A549 (cell line): ENCODE data around the gene ZNF30. TPM values are rescaled to one million over a fixed set of nuclear protein-coding genes. Genes with fewer than 3 reads are reported as not detected.
A peak's percentile ranks its signal among the peaks of the same experiment; 100 is the strongest.

Source experiments
- ATAC-seq, 2 experiments: fragments of 200-7000 bp in 1 of 2; fragments of >200 bp in 1 of 2; cut with Nextera tagmentation in 1 of 2; cut with Tn5 transposase in 1 of 2; 3 replicates each; pipeline versions ENCODE4 v1.8.0 to v1.9.1; 2018 to 2020; ENCODE audit warnings: mild to moderate bottlenecking in 1 of 2, moderate library complexity in 1 of 2
- CTCF ChIA-PET: fragments of 300-600 bp; sonication (Branson Sonifier 250); formaldehyde crosslinking; extraction: SDS; loops from one replicate; lab custom pipeline; 2021; ENCODE audit warnings: antibody characterized with exemption, inconsistent platforms; lab: Yijun Ruan, JAX
- POLR2A ChIA-PET: fragments of 350-600 bp; formaldehyde crosslinking; extraction: SDS; loops from one replicate; lab custom pipeline; 2021; ENCODE audit warnings: antibody characterized with exemption, inconsistent platforms; lab: Yijun Ruan, JAX
- DNase-seq, 2 experiments: peaks; one replicate each; pipeline versions ENCODE4 v3.0.0 to v3.0.0-alpha.2; 2011 to 2016; ENCODE audit warnings: low read depth in 1 of 2, low spot score in 1 of 2
- FAIRE-seq: peaks from 2 replicates; lab custom pipeline; 2011; peaks lifted over from hg19 to GRCh38; lab: Jason Lieb, UNC
- H3K27ac ChIP-seq, 2 experiments: fragments of >200 bp; sonication (Bioruptor Twin); formaldehyde crosslinking; 3 replicates each; pipeline ENCODE4 v1.5.1; 2016 to 2017
- H3K4me1 ChIP-seq: fragments of >200 bp; sonication (Bioruptor Twin); formaldehyde crosslinking; 3 replicates; pipeline ENCODE4 v1.6.1; 2016
- H3K4me2 ChIP-seq: fragments of >200 bp; sonication (Bioruptor Twin); formaldehyde crosslinking; 3 replicates; pipeline ENCODE4 v1.6.1; 2016
- H3K4me3 ChIP-seq: fragments of >200 bp; sonication (Bioruptor Twin); formaldehyde crosslinking; 3 replicates; pipeline ENCODE4 v1.5.1; 2016
- H3K9me3 ChIP-seq: fragments of >200 bp; sonication (Bioruptor Twin); formaldehyde crosslinking; 3 replicates; pipeline ENCODE4 v1.6.1; 2016
- CBX2 ChIP-seq: fragments of 200-600 bp; sonication (generic); IDR thresholded peaks from 2 replicates; pipeline ENCODE4 v1.6.1; 2016; ENCODE audit warnings: low read depth, mild to moderate bottlenecking, borderline replicate concordance
- ESRRA ChIP-seq: fragments of 150-350 bp; IDR thresholded peaks from 2 replicates; pipeline ENCODE4 v1.6.1; 2014; ENCODE audit warnings: mild to moderate bottlenecking, low read length, borderline replicate concordance
- FOSL2 ChIP-seq, 2 experiments: fragments of 450-650 bp in 1 of 2; fragments of >200 bp in 1 of 2; sonication (Bioruptor Twin) in 1 of 2; formaldehyde crosslinking; IDR thresholded peaks; 2 replicates each; pipeline versions ENCODE4 v1.5.0 to v1.6.1; 2016 to 2020; ENCODE audit warnings: mild to moderate bottlenecking in 1 of 2, moderate library complexity in 1 of 2
- HDAC2 ChIP-seq: fragments of 200-600 bp; sonication (generic); IDR thresholded peaks from 2 replicates; pipeline ENCODE4 v1.6.1; 2016
- JUN ChIP-seq, 2 experiments: fragments of >200 bp; sonication (Bioruptor Twin); formaldehyde crosslinking; IDR thresholded peaks; 2 replicates in 1 of 2; 3 replicates in 1 of 2; pipeline ENCODE4 v1.6.1; 2016 to 2017
- KDM1A ChIP-seq: fragments of 200-600 bp; sonication (generic); IDR thresholded peaks from 2 replicates; pipeline ENCODE4 v1.6.1; 2016; ENCODE audit warnings: low read depth, mild to moderate bottlenecking
- KDM5A ChIP-seq: fragments of 200-600 bp; sonication (generic); IDR thresholded peaks from 2 replicates; pipeline ENCODE4 v1.6.1; 2016; ENCODE audit warnings: antibody characterized with exemption, mild to moderate bottlenecking
- MYC ChIP-seq: IDR thresholded peaks from 2 replicates; pipeline ENCODE4 v1.6.1; 2012; ENCODE audit warnings: mild to moderate bottlenecking, inconsistent platforms, low read length, improper control_type of control experiment, borderline replicate concordance
- NR3C1 ChIP-seq: fragments of >200 bp; sonication (Bioruptor Twin); formaldehyde crosslinking; IDR thresholded peaks from 3 replicates; pipeline ENCODE4 v1.6.1; 2017
- PHF8 ChIP-seq: fragments of 200-600 bp; sonication (generic); IDR thresholded peaks from 2 replicates; pipeline ENCODE4 v1.6.1; 2016; ENCODE audit warnings: low read depth, mild to moderate bottlenecking, antibody characterized with exemption, moderate library complexity, borderline replicate concordance
- POLR2AphosphoS2 ChIP-seq: conservative IDR thresholded peaks from 2 replicates; pipeline ENCODE4 v1.6.1; 2012; ENCODE audit warnings: low read length, improper control_type of control experiment, inconsistent platforms
- RARB ChIP-seq: fragments of 250-450 bp; sonication (Bioruptor Pico); IDR thresholded peaks from 2 replicates; pipeline ENCODE4 v1.8.0; 2021; ENCODE audit warnings: mild to moderate bottlenecking, moderate library complexity
- RCOR1 ChIP-seq: fragments of 150-350 bp; IDR thresholded peaks from 2 replicates; pipeline ENCODE4 v1.6.1; 2014; ENCODE audit warnings: antibody characterized with exemption, low read length, low read depth
- SMC3 ChIP-seq: fragments of >200 bp; sonication (Bioruptor Twin); formaldehyde crosslinking; IDR thresholded peaks from 3 replicates; pipeline ENCODE4 v1.6.1; 2018; ENCODE audit warnings: inconsistent platforms
- TP53 ChIP-seq: fragments of 250-450 bp; sonication (Bioruptor Pico); IDR thresholded peaks from 2 replicates; pipeline ENCODE4 v1.5.0; 2021; ENCODE audit warnings: mild to moderate bottlenecking, moderate library complexity
- ZC3H11A ChIP-seq: fragments of 450-650 bp; IDR thresholded peaks from 2 replicates; pipeline ENCODE4 v1.6.1; 2014; ENCODE audit warnings: antibody characterized with exemption, mild to moderate bottlenecking
- ZFP36 ChIP-seq: fragments of 450-650 bp; IDR thresholded peaks from 2 replicates; pipeline ENCODE4 v1.6.1; 2014; ENCODE audit warnings: borderline replicate concordance; ENCODE audit not compliant: partially characterized antibody
- ZSCAN20 ChIP-seq: fragments of 250-450 bp; sonication (Bioruptor Pico); IDR thresholded peaks from 2 replicates; pipeline ENCODE4 v1.8.0; 2022; ENCODE audit warnings: mild to moderate bottlenecking, moderate library complexity
- WGBS: methylation state at CpG from one replicate; pipeline ENCODE4 v1.1.6; 2017; ENCODE audit errors: missing lambda C conversion rate; 5-methylcytosine and 5-hydroxymethylcytosine counted together
- polyA plus RNA-seq, 4 experiments: library from polyadenylated mRNA; depleted of rRNA in 3 of 4; stranded (reverse); fragments of >200 nt; fragmentation: RNase III in 1 of 4; extraction: RNeasy Plus Mini Kit Qiagen cat#74134 plus additional on column Dnase treatment in 1 of 4; gene quantifications; 2 replicates in 3 of 4; 3 replicates in 1 of 4; pipeline ENCODE4 v1.2.3, GENCODE V29; 2011 to 2017
- TF ChIP-seq, protein P1 (sequence below): fragments of 150-350 bp; IDR thresholded peaks from 2 replicates; pipeline ENCODE4 v1.6.1; 2014; ENCODE audit warnings: low read depth, mild to moderate bottlenecking, low read length
- TF ChIP-seq, protein P2 (sequence below): IDR thresholded peaks from 2 replicates; pipeline ENCODE4 v1.6.1; 2012
- TF ChIP-seq, protein P3 (sequence below): fragments of 450-650 bp; IDR thresholded peaks from 2 replicates; pipeline ENCODE4 v1.6.1; 2014; ENCODE audit warnings: antibody characterized with exemption
- TF ChIP-seq, protein P4 (sequence below): IDR thresholded peaks from 2 replicates; pipeline ENCODE4 v1.6.1; 2012
- TF ChIP-seq, protein P5 (sequence below): fragments of 200-600 bp; sonication (generic); IDR thresholded peaks from 2 replicates; pipeline ENCODE4 v1.6.1; 2016; ENCODE audit warnings: antibody characterized with exemption, mild to moderate bottlenecking, moderate library complexity

Gene ZNF30
- polyA plus RNA-seq, 2 of the 4 experiments (the other 2 are of a cell fraction), result 5.4 to 9.4 TPM

DNA sequence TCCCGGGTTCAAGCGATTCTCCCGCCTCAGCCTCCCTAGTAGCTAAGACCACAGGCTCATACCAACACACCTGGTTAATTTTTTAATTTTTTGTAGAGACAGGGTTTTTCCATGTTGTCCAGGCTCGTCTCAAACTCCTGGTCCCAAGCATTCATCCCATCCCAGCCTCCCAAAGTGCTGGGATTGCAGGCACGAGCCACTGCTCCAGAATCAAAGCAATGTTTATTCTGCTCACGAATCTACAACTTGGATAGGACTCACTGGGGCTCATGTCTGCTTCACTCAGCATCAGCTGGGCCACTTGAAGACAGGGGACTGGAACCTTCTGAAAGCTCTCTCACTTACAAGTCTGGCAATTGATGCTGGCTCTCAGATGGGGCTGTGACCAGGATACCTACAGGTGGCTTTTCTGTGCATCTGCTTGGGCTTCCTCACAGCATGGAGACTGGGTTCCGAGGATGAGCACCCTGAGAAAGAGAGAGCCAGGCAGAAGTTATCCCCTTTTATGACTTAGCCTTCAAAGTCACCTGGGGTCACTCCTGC lies 45.5 kb downstream of the ZNF30 start:
- Histone ChIP-seq H3K4me3 (no peak overlapping the region), H3K27ac (no peak overlapping the region), H3K9me3 (peaks cover 42% of the 10 kb centered on the region), H3K4me1 (peaks cover 18% of the 10 kb centered on the region), H3K4me2 (no peak overlapping the region)
- ATAC-seq (no peak), DNase-seq (no peak), FAIRE-seq (no peak)
- POLR2A ChIA-PET, result interaction anchor here (0.9 to 2.7 kb wide), 6 partner anchors 27 to 56 kb away, joined by 3 to 13 read pairs (median 3); partner anchors contain the start of gene GRAMD1A
- TF ChIP-seq RCOR1 (no peak), NR3C1 (no peak), RARB (CRISPR knock-in tag) (no peak), ZSCAN20 (no peak), POLR2AphosphoS2 (no peak), ESRRA (no peak), MYC (no peak), JUN (IDR thresholded peaks at IDR 0.05) (no peak)
- TF ChIP-seq, protein P1, sequence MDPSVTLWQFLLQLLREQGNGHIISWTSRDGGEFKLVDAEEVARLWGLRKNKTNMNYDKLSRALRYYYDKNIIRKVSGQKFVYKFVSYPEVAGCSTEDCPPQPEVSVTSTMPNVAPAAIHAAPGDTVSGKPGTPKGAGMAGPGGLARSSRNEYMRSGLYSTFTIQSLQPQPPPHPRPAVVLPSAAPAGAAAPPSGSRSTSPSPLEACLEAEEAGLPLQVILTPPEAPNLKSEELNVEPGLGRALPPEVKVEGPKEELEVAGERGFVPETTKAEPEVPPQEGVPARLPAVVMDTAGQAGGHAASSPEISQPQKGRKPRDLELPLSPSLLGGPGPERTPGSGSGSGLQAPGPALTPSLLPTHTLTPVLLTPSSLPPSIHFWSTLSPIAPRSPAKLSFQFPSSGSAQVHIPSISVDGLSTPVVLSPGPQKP, result no peak
- TF ChIP-seq, protein P2, sequence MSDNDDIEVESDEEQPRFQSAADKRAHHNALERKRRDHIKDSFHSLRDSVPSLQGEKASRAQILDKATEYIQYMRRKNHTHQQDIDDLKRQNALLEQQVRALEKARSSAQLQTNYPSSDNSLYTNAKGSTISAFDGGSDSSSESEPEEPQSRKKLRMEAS, result no peak
- CTCF ChIA-PET, result interaction anchor here (0.6 to 61.4 kb wide), 43 partner anchors 9 to 332 kb away, joined by 3 to 1860 read pairs (median 6); partner anchors contain the start of genes FXYD5, GRAMD1A, LGI4 and SCN1B
- 59% methylated on average over 7 of the region's 7 CpGs for WGBS

DNA sequence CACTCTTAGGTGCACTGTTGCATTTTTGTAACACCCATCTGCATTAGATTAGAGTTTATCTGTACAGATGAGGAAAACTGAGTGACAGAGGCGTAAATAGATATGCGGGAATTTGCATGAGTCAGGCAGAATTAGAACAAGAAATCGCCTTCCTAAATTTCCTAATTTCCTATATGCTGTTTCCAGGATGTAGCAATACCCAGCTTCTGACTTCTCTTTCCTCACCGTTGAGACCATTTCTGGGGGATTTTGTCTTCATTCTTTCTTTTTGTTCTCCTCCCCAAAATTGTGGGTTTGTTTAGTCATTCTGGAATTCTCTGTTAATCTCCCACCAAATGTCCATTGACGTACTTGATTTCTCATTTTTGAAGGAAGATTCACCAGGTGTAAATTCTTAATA lies 47.9 kb downstream of the ZNF30 start:
- Histone ChIP-seq H3K27ac (peak overlapping the region in 1 of 2 experiments; percentile 75; a peak in 2 of 6 replicates), H3K4me3 (no peak overlapping the region), H3K9me3 (peaks cover 53% of the 10 kb centered on the region), H3K4me2 (0 out of 3 replicates have a peak overlapping the region, but pooled peaks have one; percentile 7), H3K4me1 (peaks cover 18% of the 10 kb centered on the region)
- peak; percentile 39 for FAIRE-seq
- ATAC-seq, result no peak
- 80% methylated on average over 5 of the region's 5 CpGs for WGBS
- CTCF ChIA-PET, result interaction anchor here (0.9 to 61.4 kb wide), 11 partner anchors 10 to 161 kb away, joined by 3 to 1860 read pairs (median 55); partner anchors contain the start of genes GRAMD1A, LGI4, SCN1B and ZNF792
- TF ChIP-seq FOSL2 (IDR thresholded peaks at IDR 0.05) (no peak), FOSL2 (CRISPR knock-in tag; IDR thresholded peaks at IDR 0.05) (0 out of 2 replicates have a peak, but pooled peaks have one; percentile 2), ZFP36 (no peak)
- no peak for DNase-seq
- POLR2A ChIA-PET, result interaction anchor here (2.7 kb wide), 1 partner anchor 25 kb away, joined by 13 read pairs; the partner anchor contains the start of gene GRAMD1A

DNA sequence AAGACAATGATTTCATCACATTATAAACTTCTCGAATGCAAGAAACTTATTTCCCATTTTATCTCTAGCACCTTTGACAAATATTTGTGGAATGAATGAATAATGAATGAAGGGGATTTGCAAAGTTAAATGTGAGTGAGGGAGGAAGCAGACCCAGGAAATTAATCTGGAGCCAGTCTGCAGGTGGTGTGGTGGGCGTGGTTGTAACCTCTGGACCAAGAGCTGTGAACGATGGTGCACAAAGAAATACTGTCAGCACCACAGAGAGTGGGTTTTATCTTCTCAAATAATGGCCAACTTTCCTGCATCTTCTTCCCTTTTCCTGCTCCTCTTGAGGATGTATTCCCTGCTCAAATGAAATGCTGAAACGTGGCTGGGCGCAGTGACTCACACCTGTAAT lies 48.4 kb downstream of the ZNF30 start:
- FAIRE-seq, result no peak

More for the DNA sequence above, 48.4 kb downstream of the ZNF30 start:
- ChIA-PET POLR2A (interaction anchor here (2.7 kb wide), 1 partner anchor 24 kb away, joined by 13 read pairs; the partner anchor contains the start of gene GRAMD1A), CTCF (interaction anchor here (0.9 to 61.4 kb wide), 7 partner anchors 14 to 161 kb away, joined by 3 to 1860 read pairs (median 69); partner anchors contain the start of genes GRAMD1A, LGI4, SCN1B and ZNF792)
- no peak for TF ChIP-seq KDM5A
- TF ChIP-seq ZFP36, result no peak
- TF ChIP-seq, protein P3, sequence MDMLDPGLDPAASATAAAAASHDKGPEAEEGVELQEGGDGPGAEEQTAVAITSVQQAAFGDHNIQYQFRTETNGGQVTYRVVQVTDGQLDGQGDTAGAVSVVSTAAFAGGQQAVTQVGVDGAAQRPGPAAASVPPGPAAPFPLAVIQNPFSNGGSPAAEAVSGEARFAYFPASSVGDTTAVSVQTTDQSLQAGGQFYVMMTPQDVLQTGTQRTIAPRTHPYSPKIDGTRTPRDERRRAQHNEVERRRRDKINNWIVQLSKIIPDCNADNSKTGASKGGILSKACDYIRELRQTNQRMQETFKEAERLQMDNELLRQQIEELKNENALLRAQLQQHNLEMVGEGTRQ, result no peak
- TF ChIP-seq, protein P4, sequence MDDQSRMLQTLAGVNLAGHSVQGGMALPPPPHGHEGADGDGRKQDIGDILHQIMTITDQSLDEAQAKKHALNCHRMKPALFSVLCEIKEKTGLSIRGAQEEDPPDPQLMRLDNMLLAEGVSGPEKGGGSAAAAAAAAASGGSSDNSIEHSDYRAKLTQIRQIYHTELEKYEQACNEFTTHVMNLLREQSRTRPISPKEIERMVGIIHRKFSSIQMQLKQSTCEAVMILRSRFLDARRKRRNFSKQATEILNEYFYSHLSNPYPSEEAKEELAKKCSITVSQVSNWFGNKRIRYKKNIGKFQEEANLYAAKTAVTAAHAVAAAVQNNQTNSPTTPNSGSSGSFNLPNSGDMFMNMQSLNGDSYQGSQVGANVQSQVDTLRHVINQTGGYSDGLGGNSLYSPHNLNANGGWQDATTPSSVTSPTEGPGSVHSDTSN, result no peak
- no peak for TF ChIP-seq CBX2
- TF ChIP-seq, protein P5, sequence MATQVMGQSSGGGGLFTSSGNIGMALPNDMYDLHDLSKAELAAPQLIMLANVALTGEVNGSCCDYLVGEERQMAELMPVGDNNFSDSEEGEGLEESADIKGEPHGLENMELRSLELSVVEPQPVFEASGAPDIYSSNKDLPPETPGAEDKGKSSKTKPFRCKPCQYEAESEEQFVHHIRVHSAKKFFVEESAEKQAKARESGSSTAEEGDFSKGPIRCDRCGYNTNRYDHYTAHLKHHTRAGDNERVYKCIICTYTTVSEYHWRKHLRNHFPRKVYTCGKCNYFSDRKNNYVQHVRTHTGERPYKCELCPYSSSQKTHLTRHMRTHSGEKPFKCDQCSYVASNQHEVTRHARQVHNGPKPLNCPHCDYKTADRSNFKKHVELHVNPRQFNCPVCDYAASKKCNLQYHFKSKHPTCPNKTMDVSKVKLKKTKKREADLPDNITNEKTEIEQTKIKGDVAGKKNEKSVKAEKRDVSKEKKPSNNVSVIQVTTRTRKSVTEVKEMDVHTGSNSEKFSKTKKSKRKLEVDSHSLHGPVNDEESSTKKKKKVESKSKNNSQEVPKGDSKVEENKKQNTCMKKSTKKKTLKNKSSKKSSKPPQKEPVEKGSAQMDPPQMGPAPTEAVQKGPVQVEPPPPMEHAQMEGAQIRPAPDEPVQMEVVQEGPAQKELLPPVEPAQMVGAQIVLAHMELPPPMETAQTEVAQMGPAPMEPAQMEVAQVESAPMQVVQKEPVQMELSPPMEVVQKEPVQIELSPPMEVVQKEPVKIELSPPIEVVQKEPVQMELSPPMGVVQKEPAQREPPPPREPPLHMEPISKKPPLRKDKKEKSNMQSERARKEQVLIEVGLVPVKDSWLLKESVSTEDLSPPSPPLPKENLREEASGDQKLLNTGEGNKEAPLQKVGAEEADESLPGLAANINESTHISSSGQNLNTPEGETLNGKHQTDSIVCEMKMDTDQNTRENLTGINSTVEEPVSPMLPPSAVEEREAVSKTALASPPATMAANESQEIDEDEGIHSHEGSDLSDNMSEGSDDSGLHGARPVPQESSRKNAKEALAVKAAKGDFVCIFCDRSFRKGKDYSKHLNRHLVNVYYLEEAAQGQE, result no peak
- no peak for TF ChIP-seq HDAC2
- TF ChIP-seq ESRRA, result no peak
- no peak for TF ChIP-seq ZC3H11A
- TF ChIP-seq SMC3, result no peak
- no peak for TF ChIP-seq KDM1A
- TF ChIP-seq TP53 (CRISPR knock-in tag), result no peak
- no peak for TF ChIP-seq PHF8
- TF ChIP-seq, protein P2, result no peak
- peaks cover 51% of the 10 kb centered on the region for H3K9me3 ChIP-seq
- H3K4me3 ChIP-seq, result no peak overlapping the region
- 0 out of 3 replicates have a peak overlapping the region, but pooled peaks have one; percentile 7 for H3K4me2 ChIP-seq
- peaks cover 18% of the 10 kb centered on the region for H3K4me1 ChIP-seq
- WGBS, result 66% methylated on average over 5 of the region's 5 CpGs
- DNase-seq (no peak), ATAC-seq (no peak)
- H3K27ac ChIP-seq, result no peak overlapping the region
